Measurements from ENCODE around the gene TRPC4AP. TPM values are rescaled to one million over a fixed set of nuclear protein-coding genes. Genes with fewer than 3 reads are reported as not detected.

TRPC4AP gene
- polyA plus RNA-seq, 5 donors: 60.6 to 69.3 (median 64.9) TPM

GRCh38 chr20:35003211-35004031, 89.2 kb downstream of the TRPC4AP start:
- no peak for DNase-seq

DNA sequence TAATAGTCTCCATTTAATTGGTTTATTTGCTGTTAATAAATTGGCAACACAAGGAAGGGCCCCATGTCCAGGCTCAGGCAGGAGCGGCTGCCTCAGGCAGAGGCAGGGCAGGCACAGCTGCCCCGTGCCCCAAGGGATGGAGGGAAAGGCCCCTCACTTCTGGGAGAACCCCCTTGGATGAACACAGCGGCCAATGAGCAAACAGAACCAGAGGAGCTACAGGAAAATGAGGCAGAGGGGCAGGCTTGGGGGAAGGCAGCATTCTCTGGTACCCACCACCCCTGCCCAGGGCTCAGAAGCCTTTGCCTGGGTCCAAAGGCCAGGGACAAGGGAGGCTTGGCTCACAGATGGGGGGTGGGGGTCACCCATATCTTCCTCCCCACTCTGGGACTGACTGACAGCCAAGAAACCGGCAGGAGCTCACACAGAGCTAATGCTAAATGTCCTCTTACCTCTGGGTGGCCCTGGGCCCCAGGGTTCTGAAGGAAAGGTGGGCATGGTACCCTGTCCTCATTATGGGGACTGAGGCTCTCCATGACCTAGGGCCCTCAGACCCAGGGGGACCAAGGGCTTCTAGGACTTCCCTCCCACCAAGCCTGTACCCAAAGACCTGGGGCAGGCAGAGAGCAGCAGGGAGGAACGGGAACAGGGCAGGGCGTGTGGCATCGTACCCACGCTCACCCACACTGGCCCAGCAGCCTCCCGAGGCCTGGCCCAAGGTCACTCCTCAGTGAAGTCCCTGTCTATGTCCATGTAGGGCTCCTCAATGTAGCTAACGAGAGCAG, 90.0 kb downstream of the TRPC4AP start:
- DNase-seq: no peak

DNA sequence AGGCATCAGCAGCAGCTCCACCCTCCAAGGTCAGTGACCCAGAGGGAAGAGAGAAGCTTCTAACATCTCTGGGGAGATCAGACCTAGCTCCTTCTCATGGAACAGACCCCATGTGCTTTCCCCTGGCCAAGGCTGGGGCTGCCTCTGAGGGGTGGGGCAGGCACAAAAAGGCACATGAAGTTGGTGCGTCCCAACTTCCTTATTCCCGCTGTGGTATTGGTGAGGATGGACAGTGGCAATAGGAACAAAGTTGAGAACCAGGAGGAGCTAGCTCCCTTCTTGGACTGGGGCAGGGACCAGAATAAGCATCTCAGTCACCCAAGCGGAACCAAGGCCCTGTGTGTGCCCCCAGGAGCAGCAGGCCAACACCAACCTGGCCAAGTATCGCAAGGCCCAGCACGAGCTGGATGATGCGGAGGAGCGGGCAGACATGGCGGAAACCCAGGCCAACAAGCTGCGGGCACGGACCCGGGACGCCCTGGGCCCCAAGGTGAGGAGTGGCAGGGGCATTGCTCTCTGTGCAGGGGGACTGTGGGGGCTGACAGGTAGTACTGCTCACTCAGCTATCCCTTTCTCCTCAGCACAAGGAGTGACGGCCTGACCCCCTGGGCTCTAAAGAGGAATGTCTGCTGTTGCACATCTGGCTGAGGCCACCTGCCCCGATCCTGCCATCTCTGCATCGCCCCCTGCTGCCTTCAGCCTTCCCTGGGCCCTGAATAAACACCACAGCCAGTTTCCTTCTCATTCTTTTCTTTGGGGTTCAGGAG, 90.8 kb downstream of the TRPC4AP start:
- no peak for DNase-seq

DNA sequence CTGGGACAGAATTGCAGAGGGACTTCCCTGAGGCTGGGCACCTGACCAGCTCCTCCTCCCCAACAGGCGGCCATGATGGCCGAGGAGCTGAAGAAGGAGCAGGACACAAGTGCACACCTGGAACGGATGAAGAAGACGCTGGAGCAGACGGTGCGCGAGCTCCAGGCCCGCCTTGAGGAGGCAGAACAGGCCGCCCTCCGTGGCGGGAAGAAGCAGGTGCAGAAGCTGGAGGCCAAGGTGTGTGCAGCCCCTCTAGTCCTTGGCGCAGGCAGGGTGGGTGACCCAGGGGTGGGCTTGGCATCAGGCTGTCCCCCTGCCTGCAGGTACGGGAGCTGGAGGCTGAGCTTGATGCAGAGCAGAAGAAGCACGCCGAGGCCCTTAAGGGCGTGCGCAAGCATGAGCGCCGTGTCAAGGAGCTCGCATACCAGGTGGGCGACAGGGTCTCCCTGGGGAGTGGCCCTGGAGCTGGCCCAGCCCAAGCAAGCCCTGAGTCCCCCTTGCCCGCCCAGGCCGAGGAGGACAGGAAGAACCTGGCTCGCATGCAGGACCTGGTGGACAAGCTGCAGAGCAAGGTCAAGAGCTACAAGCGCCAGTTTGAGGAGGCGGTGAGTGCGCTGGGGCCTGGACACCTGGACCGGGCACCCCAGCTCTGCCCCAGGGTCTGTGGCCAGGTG, 91.5 kb downstream of the TRPC4AP start:
- DNase-seq: no peak

DNA sequence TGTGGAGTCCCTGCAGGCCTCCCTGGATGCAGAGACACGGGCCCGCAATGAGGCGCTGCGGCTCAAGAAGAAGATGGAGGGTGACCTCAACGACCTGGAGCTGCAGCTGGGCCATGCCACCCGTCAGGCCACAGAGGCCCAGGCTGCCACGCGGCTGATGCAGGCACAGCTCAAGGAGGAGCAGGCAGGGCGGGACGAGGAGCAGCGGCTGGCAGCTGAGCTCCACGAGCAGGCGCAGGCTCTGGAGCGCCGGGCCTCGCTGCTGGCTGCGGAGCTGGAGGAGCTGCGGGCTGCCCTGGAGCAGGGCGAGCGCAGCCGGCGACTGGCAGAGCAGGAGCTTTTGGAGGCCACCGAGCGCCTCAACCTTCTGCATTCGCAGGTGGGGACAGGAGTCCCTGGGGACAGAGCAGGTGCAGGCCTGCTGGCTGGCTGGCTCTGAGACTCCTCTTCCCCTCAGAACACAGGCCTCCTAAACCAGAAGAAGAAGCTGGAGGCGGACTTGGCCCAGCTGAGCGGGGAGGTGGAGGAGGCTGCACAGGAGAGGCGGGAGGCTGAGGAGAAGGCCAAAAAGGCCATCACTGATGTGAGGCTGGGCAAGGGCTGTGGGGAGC, 92.2 kb downstream of the TRPC4AP start:
- DNase-seq: no peak

- no peak for DNase-seq
Measured at GRCh38 chr20:34999782-35000181, 92.8 kb downstream of the TRPC4AP start.

DNA sequence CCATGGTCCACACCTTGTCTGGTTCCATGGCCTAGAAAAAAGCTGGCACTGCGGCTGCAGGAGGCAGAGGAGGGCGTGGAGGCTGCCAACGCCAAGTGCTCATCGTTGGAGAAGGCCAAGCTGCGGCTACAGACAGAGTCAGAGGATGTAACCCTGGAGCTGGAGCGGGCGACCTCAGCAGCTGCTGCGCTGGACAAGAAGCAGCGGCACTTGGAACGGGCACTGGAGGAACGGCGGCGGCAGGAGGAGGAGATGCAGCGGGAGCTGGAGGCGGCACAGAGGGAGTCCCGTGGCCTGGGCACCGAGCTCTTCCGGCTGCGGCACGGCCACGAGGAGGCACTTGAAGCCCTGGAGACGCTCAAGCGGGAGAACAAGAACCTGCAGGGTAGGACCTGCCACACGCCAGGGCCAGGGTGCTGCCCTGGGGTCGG, 93.6 kb downstream of the TRPC4AP start:
- DNase-seq: no peak

DNA sequence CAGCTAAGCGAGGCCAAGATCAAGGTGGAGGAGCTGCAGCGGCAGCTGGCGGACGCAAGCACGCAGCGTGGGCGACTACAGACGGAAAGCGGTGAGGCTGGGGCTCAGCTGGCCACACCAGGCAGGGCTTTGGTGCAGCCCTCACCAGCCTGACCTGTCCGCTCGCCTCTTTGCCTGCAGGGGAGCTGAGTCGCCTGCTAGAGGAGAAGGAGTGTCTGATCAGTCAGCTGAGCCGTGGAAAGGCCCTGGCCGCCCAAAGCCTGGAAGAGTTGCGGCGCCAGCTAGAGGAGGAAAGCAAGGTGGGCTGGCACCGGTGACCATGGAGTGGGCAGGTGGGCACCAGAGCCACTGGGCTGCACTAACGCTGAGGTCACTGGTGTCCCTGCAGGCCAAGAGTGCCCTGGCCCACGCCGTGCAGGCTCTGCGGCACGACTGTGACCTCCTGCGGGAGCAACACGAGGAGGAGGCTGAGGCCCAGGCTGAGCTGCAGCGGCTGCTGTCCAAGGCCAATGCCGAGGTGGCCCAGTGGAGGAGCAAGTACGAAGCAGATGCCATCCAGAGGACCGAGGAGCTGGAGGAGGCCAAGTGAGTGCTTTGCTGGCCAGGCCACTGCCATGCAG, 94.2 kb downstream of the TRPC4AP start:
- no peak for DNase-seq

DNA sequence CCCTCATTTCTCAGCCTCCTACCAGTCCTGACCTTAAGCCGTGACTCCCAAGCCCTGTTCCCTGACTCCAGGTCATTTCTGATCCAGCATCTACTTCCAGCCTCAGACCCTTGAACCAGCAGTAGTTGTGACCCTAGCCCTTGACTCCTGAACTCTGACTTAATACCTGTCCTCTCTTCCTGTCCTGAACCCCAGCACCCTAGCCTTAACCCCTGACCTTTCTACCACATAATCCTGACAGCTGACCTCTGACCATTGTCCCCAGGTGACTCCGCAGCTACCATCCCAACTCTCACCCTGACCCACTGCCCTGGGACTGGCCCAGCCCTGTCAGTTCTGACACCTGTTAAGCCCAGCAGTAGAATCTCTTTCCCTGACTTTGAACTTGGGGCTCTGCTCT, 94.8 kb downstream of the TRPC4AP start:
- DNase-seq: no peak

- DNase-seq: no peak
Measured at GRCh38 chr20:34997131-34997561, 95.5 kb downstream of the TRPC4AP start.

GRCh38 chr20:34996243-34997028, 96.2 kb downstream of the TRPC4AP start:
- no peak for DNase-seq

GRCh38 chr20:34995696-34996095, 96.9 kb downstream of the TRPC4AP start:
- DNase-seq: no peak

- DNase-seq: no peak
Measured at GRCh38 chr20:34995192-34995591, 97.4 kb downstream of the TRPC4AP start.

- no peak for DNase-seq
Measured at GRCh38 chr20:34994509-34995131, 98.0 kb downstream of the TRPC4AP start.

GRCh38 chr20:34993941-34994508, 98.6 kb downstream of the TRPC4AP start:
- DNase-seq: no peak

GRCh38 chr20:34992751-34993417, 99.7 kb downstream of the TRPC4AP start:
- no peak for DNase-seq

- DNase-seq: no peak
Measured at GRCh38 chr20:34990661-34991214, 101.9 kb downstream of the TRPC4AP start.

DNA sequence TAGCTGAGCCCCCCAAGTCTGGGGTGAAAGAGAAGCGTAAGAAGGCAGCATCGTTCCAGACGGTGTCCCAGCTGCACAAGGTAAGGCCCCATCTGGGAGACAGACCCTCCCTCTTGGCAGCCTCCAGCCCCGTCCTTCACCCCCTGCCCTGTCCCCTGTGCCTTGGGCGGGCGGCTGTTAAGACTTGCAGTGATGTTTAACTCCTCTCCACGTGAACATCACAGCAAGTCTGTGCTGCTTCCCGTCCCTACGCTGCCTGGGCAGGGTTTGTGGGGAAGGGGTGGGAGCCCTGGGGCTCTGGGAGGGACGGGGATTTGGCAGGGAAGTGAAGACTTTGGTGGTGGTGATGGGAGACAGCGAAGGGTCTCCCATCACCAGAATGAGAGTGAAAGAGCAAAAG, 102.4 kb downstream of the TRPC4AP start:
- no peak for DNase-seq
